GM23248 (cell line): Measurements from ENCODE around the gene SAT2. TPM values are rescaled to one million over a fixed set of nuclear protein-coding genes. Genes with fewer than 3 reads are reported as not detected.
"Not testable (repeated sequence)": the region's sequence is repeated elsewhere in the genome, so short reads cannot be mapped to it uniquely, and the experiment has no call there.

ENCODE experiments used
- DNase-seq: peaks from one replicate; pipeline ENCODE4 v3.0.0-alpha.2; 2015
- H2AFZ ChIP-seq: fragments of 200-600 bp; sonication (generic); 2 replicates; pipeline ENCODE4 v1.6.1; 2016; ENCODE audit warnings: antibody characterized with exemption
- H3F3A ChIP-seq: fragments of 200-600 bp; sonication (generic); 2 replicates; pipeline ENCODE4 v1.6.1; 2016; ENCODE audit warnings: mild to moderate bottlenecking, antibody characterized with exemption, mixed run types; ENCODE audit not compliant: insufficient read depth
- H3K27ac ChIP-seq: fragments of 200-600 bp; sonication (generic); 2 replicates; pipeline ENCODE4 v1.5.1; 2016; ENCODE audit warnings: mild to moderate bottlenecking
- H3K27me3 ChIP-seq: fragments of 200-600 bp; sonication (generic); replicated peaks from 2 replicates; pipeline ENCODE4 v1.6.1; 2016; ENCODE audit warnings: mild to moderate bottlenecking; ENCODE audit not compliant: insufficient read depth
- H3K36me3 ChIP-seq: fragments of 200-600 bp; sonication (generic); 2 replicates; pipeline ENCODE4 v1.6.1; 2016; ENCODE audit warnings: low read depth, mild to moderate bottlenecking
- H3K4me1 ChIP-seq: fragments of 200-600 bp; sonication (generic); 2 replicates; pipeline ENCODE4 v1.6.1; 2016; ENCODE audit warnings: mild to moderate bottlenecking; ENCODE audit not compliant: insufficient read depth
- H3K4me2 ChIP-seq: fragments of 200-600 bp; sonication (generic); one replicate; pipeline ENCODE4 v1.6.1; 2016; ENCODE audit warnings: mild to moderate bottlenecking; ENCODE audit not compliant: unreplicated experiment
- H3K4me3 ChIP-seq: fragments of 200-600 bp; sonication (generic); 2 replicates; pipeline ENCODE4 v1.5.1; 2016; ENCODE audit warnings: mild to moderate bottlenecking
- H3K79me2 ChIP-seq: fragments of 200-600 bp; sonication (generic); 2 replicates; pipeline ENCODE4 v1.6.1; 2016; ENCODE audit warnings: mild to moderate bottlenecking; ENCODE audit not compliant: insufficient read depth
- H3K9ac ChIP-seq: fragments of 200-600 bp; sonication (generic); 2 replicates; pipeline ENCODE4 v1.6.1; 2016; ENCODE audit warnings: mild to moderate bottlenecking
- H3K9me2 ChIP-seq: fragments of 200-600 bp; sonication (generic); 2 replicates; pipeline ENCODE4 v1.6.1; 2016; ENCODE audit warnings: mixed run types, mild to moderate bottlenecking, moderate library complexity; ENCODE audit not compliant: insufficient read depth
- H3K9me3 ChIP-seq: fragments of 200-600 bp; sonication (generic); one replicate; pipeline ENCODE4 v1.6.1; 2017; ENCODE audit warnings: low read depth
- H4K20me1 ChIP-seq: fragments of 200-600 bp; sonication (generic); 2 replicates; pipeline ENCODE4 v1.6.0; 2016; ENCODE audit not compliant: insufficient read depth
- EZH2 ChIP-seq: fragments of 200-600 bp; sonication (generic); IDR thresholded peaks from 2 replicates; pipeline ENCODE4 v1.6.1; 2018; ENCODE audit warnings: antibody characterized with exemption, mild to moderate bottlenecking; ENCODE audit not compliant: insufficient read depth, poor library complexity, severe bottlenecking
- EZH2phosphoT487 ChIP-seq: fragments of 200-600 bp; sonication (generic); IDR thresholded peaks from 2 replicates; pipeline ENCODE4 v1.6.1; 2018; ENCODE audit warnings: antibody characterized with exemption, moderate library complexity, mild to moderate bottlenecking, low read depth; ENCODE audit not compliant: insufficient read depth
- whole genome bisulfite sequencing, 2 experiments: methylation state at CpG; one replicate each; pipeline ENCODE4 v1.1.6; 2015 to 2017; ENCODE audit warnings: low lambda C conversion rate in 2 of 2, low coverage in 1 of 2; ENCODE audit errors: missing lambda C conversion rate in 2 of 2; 5-methylcytosine and 5-hydroxymethylcytosine counted together
- in situ Hi-C: fragments of 300-500 bp; cut with MboI; formaldehyde crosslinking; loops from 2 replicates; pipeline ENCODE4 v1.15.0; 2020
- polyA plus RNA-seq: library from polyadenylated mRNA; unstranded; fragments of >200 nt; fragmentation: Nextera tagmentation; extraction: Ambion mirVana; gene quantifications from 2 replicates; pipeline ENCODE4 v1.2.1, GENCODE V29; 2016
- total RNA-seq: library from RNA; depleted of rRNA; stranded (reverse); fragments of >200 nt; shearing (Covaris generic); gene quantifications from 2 replicates; pipeline ENCODE4 v1.2.3, GENCODE V29; 2014

The SAT2 gene
- total and polyA plus RNA-seq, 2 experiments from 2014 or later: 31.8 to 41.4 TPM

- Histone ChIP-seq H3K9me3 (no peaks in the 10 kb centered on the region), H3K27me3 (peaks cover under 1% of the 10 kb centered on the region; the same call in 1 of the 2 replicates), H3K36me3 (no peaks in the 10 kb centered on the region), H3K4me2 (no peak overlapping the region), H3F3A (no peaks in the 10 kb centered on the region), H3K4me1 (no peaks in the 10 kb centered on the region), H3K79me2 (no peaks in the 10 kb centered on the region), H3K4me3 (no peak overlapping the region), H3K9ac (no peak overlapping the region), H4K20me1 (no peaks in the 10 kb centered on the region), H3K9me2 (no peaks in the 10 kb centered on the region), H2AFZ (no peak overlapping the region), H3K27ac (no peak overlapping the region)
- in situ Hi-C loops: no loop called here
- TF ChIP-seq EZH2phosphoT487: no peak
- no peak for TF ChIP-seq EZH2
- DNase-seq: no peak
- WGBS, 2 experiments: 83 to 87% methylated on average over 4 of the region's 4 CpGs
Measured at GRCh38 chr17:7644775-7645174, 17.2 kb upstream of the SAT2 start.

DNA sequence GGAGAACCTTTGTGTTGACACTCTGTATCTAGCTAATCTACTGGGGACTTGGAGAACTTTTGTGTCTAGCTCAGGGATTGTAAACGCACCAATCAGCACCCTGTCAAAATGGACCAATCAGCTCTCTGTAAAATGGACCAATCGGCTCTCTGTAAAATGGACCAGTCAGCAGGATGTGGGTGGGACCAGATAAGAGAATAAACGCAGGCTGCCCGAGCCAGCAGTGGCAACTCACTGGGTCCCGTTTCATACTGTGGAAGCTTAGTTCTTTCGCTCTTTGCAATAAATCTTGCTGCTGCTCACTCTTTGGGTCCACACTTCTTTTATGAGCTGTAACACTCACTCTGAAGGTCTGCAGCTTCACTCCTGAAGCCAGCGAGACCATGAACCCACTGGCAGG is 14.0 kb upstream of the SAT2 start:
- 47 to 51% methylated on average over 7 of the region's 7 CpGs for WGBS, 2 experiments
- H3K27ac ChIP-seq, H2AFZ ChIP-seq, H3K36me3 ChIP-seq, H3F3A ChIP-seq, H3K9me3 ChIP-seq, H4K20me1 ChIP-seq, H3K4me2 ChIP-seq, in situ Hi-C loops, H3K27me3 ChIP-seq, H3K79me2 ChIP-seq, DNase-seq, H3K9ac ChIP-seq, H3K9me2 ChIP-seq, H3K4me1 ChIP-seq, H3K4me3 ChIP-seq: not testable (repeated sequence)

DNA sequence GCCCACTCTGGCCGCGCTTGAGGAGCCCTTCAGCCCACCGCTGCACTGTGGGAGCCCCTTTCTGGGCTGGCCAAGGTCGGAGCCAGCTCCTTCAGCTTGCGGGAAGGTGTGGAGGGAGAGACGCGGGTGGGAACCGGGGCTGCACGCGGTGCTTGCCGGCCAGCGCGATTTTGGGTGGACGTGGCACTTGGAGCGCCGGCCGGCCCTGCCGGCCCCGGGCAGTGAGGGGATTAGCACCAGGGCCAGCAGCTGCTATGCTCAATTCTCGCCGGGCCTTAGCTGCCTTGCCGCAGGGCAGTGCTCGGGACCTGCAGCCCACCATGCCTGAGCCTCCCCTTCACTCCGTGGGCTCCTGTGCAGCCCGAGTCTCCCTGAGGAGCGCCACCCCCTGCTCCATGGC is 13.2 kb upstream of the SAT2 start:
- no peaks in the 10 kb centered on the region for H3K79me2 ChIP-seq
- H3K9ac ChIP-seq: no peak overlapping the region
- in situ Hi-C loops: no loop called here
- no peak overlapping the region for H2AFZ ChIP-seq
- no peaks in the 10 kb centered on the region for H4K20me1 ChIP-seq
- DNase-seq: no peak
- H3K9me3 ChIP-seq: no peaks in the 10 kb centered on the region
- no peaks in the 10 kb centered on the region for H3K27me3 ChIP-seq
- TF ChIP-seq EZH2phosphoT487: no peak
- no peak for TF ChIP-seq EZH2
- no peaks in the 10 kb centered on the region for H3F3A ChIP-seq
- 80 to 81% methylated on average over 15 to 23 of the region's 26 CpGs for WGBS, 2 experiments
- H3K4me2 ChIP-seq: no peak overlapping the region
- H3K9me2 ChIP-seq: no peaks in the 10 kb centered on the region
- no peak overlapping the region for H3K27ac ChIP-seq
- H3K4me3 ChIP-seq: no peak overlapping the region
- H3K36me3 ChIP-seq: no peaks in the 10 kb centered on the region
- no peaks in the 10 kb centered on the region for H3K4me1 ChIP-seq

- H3K79me2 ChIP-seq: no peaks in the 10 kb centered on the region
- DNase-seq: no peak
- in situ Hi-C loops: loop anchor here (10.0 kb wide), 1 partner anchor 149 kb away; no protein-coding TSS in a partner anchor
- H3K9me2 ChIP-seq: no peaks in the 10 kb centered on the region
- no peak overlapping the region for H3K27ac ChIP-seq
- H3K9me3 ChIP-seq: no peaks in the 10 kb centered on the region
- no peak overlapping the region for H3K4me2 ChIP-seq
- no peaks in the 10 kb centered on the region for H3K36me3 ChIP-seq
- no peak for TF ChIP-seq EZH2
- TF ChIP-seq EZH2phosphoT487: no peak
- no peaks in the 10 kb centered on the region for H3F3A ChIP-seq
- H3K4me1 ChIP-seq: no peaks in the 10 kb centered on the region
- H2AFZ ChIP-seq: no peak overlapping the region
- 56 to 61% methylated on average over 5 of the region's 5 CpGs for WGBS, 2 experiments
- no peaks in the 10 kb centered on the region for H3K27me3 ChIP-seq
- H3K9ac ChIP-seq: no peak overlapping the region
- no peak overlapping the region for H3K4me3 ChIP-seq
- no peaks in the 10 kb centered on the region for H4K20me1 ChIP-seq
Measured at GRCh38 chr17:7636163-7636562, 8.5 kb upstream of the SAT2 start.

- no peaks in the 10 kb centered on the region for H3K36me3 ChIP-seq
- TF ChIP-seq EZH2 (no peak), EZH2phosphoT487 (no peak)
- H3K9ac ChIP-seq: no peak overlapping the region
- in situ Hi-C loops: loop anchor here (10.0 kb wide), 1 partner anchor 150 kb away; no protein-coding TSS in a partner anchor
- no peak overlapping the region for H3K4me2 ChIP-seq
- no peak overlapping the region for H3K4me3 ChIP-seq
- DNase-seq: peak; percentile 54
- H3F3A ChIP-seq: no peaks in the 10 kb centered on the region
- no peaks in the 10 kb centered on the region for H3K9me3 ChIP-seq
- H3K27me3 ChIP-seq: no peaks in the 10 kb centered on the region
- no peak overlapping the region for H3K27ac ChIP-seq
- 14 to 15% methylated on average over 5 of the region's 5 CpGs for WGBS, 2 experiments
- H2AFZ ChIP-seq: no peak overlapping the region
- no peaks in the 10 kb centered on the region for H3K9me2 ChIP-seq
- no peaks in the 10 kb centered on the region for H4K20me1 ChIP-seq
- H3K4me1 ChIP-seq: no peaks in the 10 kb centered on the region
- no peaks in the 10 kb centered on the region for H3K79me2 ChIP-seq
Measured at GRCh38 chr17:7634384-7634783, 6.8 kb upstream of the SAT2 start.
